ENCODE data around the gene SCRT2.

GRCh38 chr20:719068-719467 lies 43.5 kb upstream of the SCRT2 start:
- TF ChIP-seq CTCF (IDR thresholded peaks at IDR 0.05) (no peak), POLR2AphosphoS5 (IDR thresholded peaks at IDR 0.05) (no peak), POLR2A (IDR thresholded peaks at IDR 0.05; ENCODE audit: low read depth) (no peak), EP300 (IDR thresholded peaks at IDR 0.05) (no peak)

Measured in esophagus muscularis mucosa (tissue), 4 donors.